GM18858 (cell line): ENCODE measurements around the gene HEXIM1.

Experiments used
- ATAC-seq: cut with Tn5 transposase; IDR thresholded peaks from one replicate; pipeline ENCODE4 v1.9.1; 2021; ENCODE audit not compliant: unreplicated experiment

Gene HEXIM1

GRCh38 chr17:45128989-45129388, 19.3 kb upstream of the HEXIM1 start:
- no peak for ATAC-seq

- ATAC-seq: no peak
These were observed 18.8 kb upstream of the HEXIM1 start for GRCh38 chr17:45129426-45129939.

- no peak for ATAC-seq
These were observed 18.2 kb upstream of the HEXIM1 start for GRCh38 chr17:45129940-45130680.

GRCh38 chr17:45130681-45131615, 17.3 kb upstream of the HEXIM1 start:
- no peak for ATAC-seq

- no peak for ATAC-seq
These were observed 16.5 kb upstream of the HEXIM1 start for GRCh38 chr17:45131616-45132319.

GRCh38 chr17:45132320-45132571, 16.0 kb upstream of the HEXIM1 start, which contains the start of gene PLCD3:
Gene PLCD3 (minus strand): TSS chr17:45132515. CDS start chr17:45132410, 105 bp downstream.
- no peak for ATAC-seq

- no peak for ATAC-seq
These were observed 15.5 kb upstream of the HEXIM1 start for GRCh38 chr17:45132572-45133463.

GRCh38 chr17:45135192-45135977, 12.9 kb upstream of the HEXIM1 start, which contains the start of gene ACBD4:
Gene ACBD4 (plus strand): TSS chr17:45135687. CDS start chr17:45136145, 458 bp downstream.
- ATAC-seq: peak; percentile 67

GRCh38 chr17:45135978-45136791, 12.1 kb upstream of the HEXIM1 start:
- no peak for ATAC-seq

GRCh38 chr17:45136846-45137560, 11.3 kb upstream of the HEXIM1 start:
- no peak for ATAC-seq

- ATAC-seq: no peak
These were observed 10.5 kb upstream of the HEXIM1 start for GRCh38 chr17:45137561-45138305.

- no peak for ATAC-seq
These were observed 9.3 kb upstream of the HEXIM1 start for GRCh38 chr17:45138911-45139532.

- ATAC-seq: no peak
These were observed 8.7 kb upstream of the HEXIM1 start for GRCh38 chr17:45139533-45139920.

GRCh38 chr17:45143094-45143670, 5.1 kb upstream of the HEXIM1 start:
- no peak for ATAC-seq

GRCh38 chr17:45143767-45144198, 4.5 kb upstream of the HEXIM1 start:
- no peak for ATAC-seq
